ENCODE results near the gene ARL5A. TPM values are rescaled to one million over a fixed set of nuclear protein-coding genes. Genes with fewer than 3 reads are reported as not detected.

The ARL5A gene
- total and polyA plus RNA-seq, 2 donors (not counting 3 experiments of a cell fraction or from before 2014, with no cell fraction given): 25.8 to 73.2 TPM

DNA sequence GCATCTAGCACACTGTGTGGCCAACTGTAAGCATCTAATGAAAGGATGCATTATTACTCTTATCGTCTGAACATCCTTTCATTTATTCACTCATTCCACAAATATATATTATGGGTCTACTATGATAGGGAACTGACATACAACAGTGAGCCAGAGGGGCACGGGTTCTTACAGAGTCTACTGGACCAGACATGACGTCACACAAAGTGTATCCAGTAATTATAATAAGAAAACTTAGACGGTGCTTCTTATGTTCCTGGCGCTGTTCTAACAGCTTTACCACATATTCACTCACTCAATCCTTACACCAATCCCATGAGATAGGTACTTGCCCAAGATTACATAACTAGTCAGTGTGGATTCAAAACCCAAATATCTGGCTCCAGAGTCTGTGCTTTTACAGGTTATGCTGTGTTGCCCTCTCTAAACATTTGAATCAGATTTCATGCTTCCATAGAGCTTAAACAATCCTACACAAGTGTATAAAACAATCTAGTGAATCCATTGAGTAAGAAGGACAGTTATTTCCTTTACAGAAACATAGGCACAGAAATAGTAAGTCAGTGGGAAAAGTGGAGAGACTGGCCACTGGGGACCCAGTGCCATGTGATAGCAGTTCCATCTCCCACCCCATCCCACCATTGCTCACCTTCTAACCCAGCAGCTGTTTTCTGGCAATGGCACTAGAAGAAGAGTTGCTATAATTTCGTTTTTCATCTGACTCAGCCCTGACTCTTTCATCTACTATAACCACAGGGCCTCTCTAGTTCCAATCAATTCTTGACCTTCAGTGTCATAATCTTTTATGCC is 24.2 kb upstream of the ARL5A start:
- Histone ChIP-seq H3K36me3 (ENCODE audit: control insufficient read depth in 2 of 2, extremely low read depth in 1 of 2, insufficient read depth in 2 of 2, low read length in 2 of 2) (no peaks in the 10 kb centered on the region), H2AFZ (ENCODE audit: low read depth, low read length) (no peak overlapping the region), H3K4me3 (replicated peaks in 1 of 3; ENCODE audit: insufficient read depth in 1 of 3, low read depth in 1 of 3, low read length in 3 of 3) (no peak overlapping the region), H3K79me2 (ENCODE audit: control insufficient read depth, insufficient read depth, low read length) (no peaks in the 10 kb centered on the region), H3K4me1 (ENCODE audit: control insufficient read depth, extremely low read depth, insufficient read depth, low read length) (peaks cover 3% of the 10 kb centered on the region), H3K4me2 (ENCODE audit: insufficient read depth, low read length) (no peak overlapping the region), H4K20me1 (replicated peaks; ENCODE audit: control insufficient read depth, extremely low read depth, insufficient read depth, low read length) (no peaks in the 10 kb centered on the region), H3K27ac (ENCODE audit: insufficient read depth, low read depth, low read length) (no peak overlapping the region), H3K27me3 (ENCODE audit: control insufficient read depth in 2 of 2, insufficient read depth in 2 of 2, low read length in 2 of 2) (no peaks in the 10 kb centered on the region), H3K9me1 (replicated peaks; ENCODE audit: control insufficient read depth, extremely low read depth, insufficient read depth, low read length) (no peaks in the 10 kb centered on the region), H3K9me3 (replicated peaks; ENCODE audit: control insufficient read depth, insufficient read depth, low read length) (no peaks in the 10 kb centered on the region), H3K9ac (replicated peaks; ENCODE audit: extremely low read depth, insufficient read depth, low read length) (no peak overlapping the region)
- DNase-seq (ENCODE audit: low read depth, low spot score) (no peak), FAIRE-seq (no peak)
- dilution Hi-C loops (cut with MboI; ENCODE audit: extremely low pct_ligation_motif_present, low sequenced_read_pairs): no loop called here
- POLR2A ChIA-PET: no interaction called here
- TF ChIP-seq GATA2 (IDR thresholded peaks at IDR 0.05; ENCODE audit: insufficient read depth, insufficient read length, low read depth, low read length) (no peak), POLR2AphosphoS5 (IDR thresholded peaks at IDR 0.05; ENCODE audit: insufficient read depth, low read depth, low read length) (no peak), EZH2 (IDR thresholded peaks at IDR 0.05; ENCODE audit: borderline replicate concordance, low read depth, low read length, severe bottlenecking) (no peak), MYC (IDR thresholded peaks at IDR 0.05; ENCODE audit: low read depth, low read length) (no peak), FOS (IDR thresholded peaks at IDR 0.05; ENCODE audit: borderline replicate concordance, insufficient read depth, low read length) (no peak), POLR2A (IDR thresholded peaks at IDR 0.05; ENCODE audit: low read depth, low read length) (no peak), JUN (IDR thresholded peaks at IDR 0.05; ENCODE audit: borderline replicate concordance, insufficient read depth, insufficient read length, low read depth) (no peak)
- TF ChIP-seq, protein P1, sequence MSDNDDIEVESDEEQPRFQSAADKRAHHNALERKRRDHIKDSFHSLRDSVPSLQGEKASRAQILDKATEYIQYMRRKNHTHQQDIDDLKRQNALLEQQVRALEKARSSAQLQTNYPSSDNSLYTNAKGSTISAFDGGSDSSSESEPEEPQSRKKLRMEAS (IDR thresholded peaks at IDR 0.05; ENCODE audit: insufficient read depth, insufficient read length): no peak
- TF ChIP-seq, protein P2, sequence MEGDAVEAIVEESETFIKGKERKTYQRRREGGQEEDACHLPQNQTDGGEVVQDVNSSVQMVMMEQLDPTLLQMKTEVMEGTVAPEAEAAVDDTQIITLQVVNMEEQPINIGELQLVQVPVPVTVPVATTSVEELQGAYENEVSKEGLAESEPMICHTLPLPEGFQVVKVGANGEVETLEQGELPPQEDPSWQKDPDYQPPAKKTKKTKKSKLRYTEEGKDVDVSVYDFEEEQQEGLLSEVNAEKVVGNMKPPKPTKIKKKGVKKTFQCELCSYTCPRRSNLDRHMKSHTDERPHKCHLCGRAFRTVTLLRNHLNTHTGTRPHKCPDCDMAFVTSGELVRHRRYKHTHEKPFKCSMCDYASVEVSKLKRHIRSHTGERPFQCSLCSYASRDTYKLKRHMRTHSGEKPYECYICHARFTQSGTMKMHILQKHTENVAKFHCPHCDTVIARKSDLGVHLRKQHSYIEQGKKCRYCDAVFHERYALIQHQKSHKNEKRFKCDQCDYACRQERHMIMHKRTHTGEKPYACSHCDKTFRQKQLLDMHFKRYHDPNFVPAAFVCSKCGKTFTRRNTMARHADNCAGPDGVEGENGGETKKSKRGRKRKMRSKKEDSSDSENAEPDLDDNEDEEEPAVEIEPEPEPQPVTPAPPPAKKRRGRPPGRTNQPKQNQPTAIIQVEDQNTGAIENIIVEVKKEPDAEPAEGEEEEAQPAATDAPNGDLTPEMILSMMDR (IDR thresholded peaks at IDR 0.05; ENCODE audit: extremely low read depth in 1 of 2, insufficient read depth in 1 of 2, low read depth in 1 of 2, low read length in 2 of 2): no peak
- intact Hi-C loops (cut with micrococcal nuclease): no loop called here
- no TSS peak for BruUV-seq (replicated peaks)
- CTCF ChIA-PET: interaction anchor here (0.8 to 1.2 kb wide), 2 partner anchors 10 to 27 kb away, joined by 3 to 5 read pairs; no protein-coding TSS in a partner anchor
